ENCODE data around the gene RGP1. TPM values are rescaled to one million over a fixed set of nuclear protein-coding genes. Genes with fewer than 3 reads are reported as not detected.

RGP1 gene
- total RNA-seq, 1 experiment from 2014 or later = 13.8 TPM

GRCh38 chr9:35705372-35705771 is 43.7 kb upstream of the RGP1 start:
- Histone ChIP-seq H2AFZ (ENCODE audit: low read length) (no peak overlapping the region), H3K27me3 (ENCODE audit: low read length) (no peaks in the 10 kb centered on the region), H3K36me3 (ENCODE audit: low read depth, low read length) (peaks cover 63% of the 10 kb centered on the region), H3K9me2 (replicated peaks; ENCODE audit: low read length) (no peaks in the 10 kb centered on the region), H4K20me1 (ENCODE audit: low read length) (no peaks in the 10 kb centered on the region), H3K4me3 (ENCODE audit: low read length) (no peak overlapping the region), H3K9me3 (ENCODE audit: low read length) (no peaks in the 10 kb centered on the region), H3K27ac (ENCODE audit: low read length) (no peak overlapping the region), H3F3A (ENCODE audit: low read length, unreplicated experiment) (no peaks in the 10 kb centered on the region), H3K4me1 (ENCODE audit: insufficient read depth, low read length) (no peaks in the 10 kb centered on the region), H3K79me2 (ENCODE audit: low read length) (no peaks in the 10 kb centered on the region), H3K4me2 (ENCODE audit: low read length) (no peak overlapping the region), H3K9ac (ENCODE audit: low read length) (no peak overlapping the region)
- DNase-seq (no peak), ATAC-seq (no peak)
- CTCF ChIA-PET = no interaction called here
- intact Hi-C loops (cut with micrococcal nuclease) = no loop called here
- TF ChIP-seq EZH2phosphoT487 (IDR thresholded peaks at IDR 0.05; ENCODE audit: borderline replicate concordance, low read length) (no peak), EZH2 (IDR thresholded peaks at IDR 0.05; ENCODE audit: low read length, unreplicated experiment) (no peak)
- TF ChIP-seq, protein P1, sequence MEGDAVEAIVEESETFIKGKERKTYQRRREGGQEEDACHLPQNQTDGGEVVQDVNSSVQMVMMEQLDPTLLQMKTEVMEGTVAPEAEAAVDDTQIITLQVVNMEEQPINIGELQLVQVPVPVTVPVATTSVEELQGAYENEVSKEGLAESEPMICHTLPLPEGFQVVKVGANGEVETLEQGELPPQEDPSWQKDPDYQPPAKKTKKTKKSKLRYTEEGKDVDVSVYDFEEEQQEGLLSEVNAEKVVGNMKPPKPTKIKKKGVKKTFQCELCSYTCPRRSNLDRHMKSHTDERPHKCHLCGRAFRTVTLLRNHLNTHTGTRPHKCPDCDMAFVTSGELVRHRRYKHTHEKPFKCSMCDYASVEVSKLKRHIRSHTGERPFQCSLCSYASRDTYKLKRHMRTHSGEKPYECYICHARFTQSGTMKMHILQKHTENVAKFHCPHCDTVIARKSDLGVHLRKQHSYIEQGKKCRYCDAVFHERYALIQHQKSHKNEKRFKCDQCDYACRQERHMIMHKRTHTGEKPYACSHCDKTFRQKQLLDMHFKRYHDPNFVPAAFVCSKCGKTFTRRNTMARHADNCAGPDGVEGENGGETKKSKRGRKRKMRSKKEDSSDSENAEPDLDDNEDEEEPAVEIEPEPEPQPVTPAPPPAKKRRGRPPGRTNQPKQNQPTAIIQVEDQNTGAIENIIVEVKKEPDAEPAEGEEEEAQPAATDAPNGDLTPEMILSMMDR (conservative IDR thresholded peaks at IDR 0.05; ENCODE audit: low read depth, low read length) = no peak
- no TSS peak for BruUV-seq (replicated peaks)
- POLR2A ChIA-PET (ENCODE audit: unreplicated experiment) = no interaction called here

DNA sequence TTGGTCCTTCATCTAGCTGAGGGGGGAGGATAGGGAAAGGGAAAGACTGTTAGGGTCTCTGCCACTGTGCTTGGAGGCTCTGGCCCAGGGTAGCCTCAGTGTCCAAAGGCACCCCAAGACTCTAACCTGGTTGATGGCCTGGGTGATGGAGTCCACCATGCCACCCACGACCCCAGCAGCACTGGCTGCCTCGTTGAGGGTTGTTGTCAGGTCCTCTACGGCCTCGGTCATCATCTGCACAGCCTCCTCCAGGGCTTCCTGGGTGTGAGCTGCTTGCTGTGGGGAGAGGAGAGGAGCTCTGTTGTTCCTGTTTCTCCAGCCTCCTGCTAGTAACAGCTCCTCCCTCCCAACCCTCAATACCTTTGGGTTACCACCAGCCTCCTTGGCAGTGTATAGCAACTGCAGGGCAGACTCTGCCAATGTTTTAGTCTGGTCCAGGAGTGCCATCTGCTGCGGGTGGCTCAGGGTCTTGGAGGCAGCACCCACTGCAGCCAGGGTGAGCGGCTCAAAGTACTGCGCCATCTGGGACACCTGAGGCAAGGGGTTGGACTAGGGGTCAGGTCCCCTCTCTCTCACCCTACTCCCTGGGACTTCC is 43.2 kb upstream of the RGP1 start:
- Histone ChIP-seq H3K79me2 (ENCODE audit: low read length) (no peaks in the 10 kb centered on the region), H3K4me2 (ENCODE audit: low read length) (no peak overlapping the region), H3F3A (ENCODE audit: low read length, unreplicated experiment) (no peaks in the 10 kb centered on the region), H4K20me1 (ENCODE audit: low read length) (no peaks in the 10 kb centered on the region), H3K9ac (ENCODE audit: low read length) (no peak overlapping the region), H2AFZ (ENCODE audit: low read length) (no peak overlapping the region), H3K36me3 (ENCODE audit: low read depth, low read length) (peaks cover 61% of the 10 kb centered on the region), H3K9me3 (ENCODE audit: low read length) (no peaks in the 10 kb centered on the region), H3K9me2 (replicated peaks; ENCODE audit: low read length) (no peaks in the 10 kb centered on the region), H3K4me1 (ENCODE audit: insufficient read depth, low read length) (no peaks in the 10 kb centered on the region), H3K27ac (ENCODE audit: low read length) (no peak overlapping the region), H3K27me3 (ENCODE audit: low read length) (no peaks in the 10 kb centered on the region), H3K4me3 (ENCODE audit: low read length) (no peak overlapping the region)
- TSS peak; percentile 43 for BruUV-seq (replicated peaks)
- no peak for DNase-seq
- ChIA-PET POLR2A (ENCODE audit: unreplicated experiment) (no interaction called here), CTCF (no interaction called here)
- no peak for ATAC-seq
- TF ChIP-seq, protein P1 (conservative IDR thresholded peaks at IDR 0.05; ENCODE audit: low read depth, low read length) = no peak
- TF ChIP-seq EZH2 (IDR thresholded peaks at IDR 0.05; ENCODE audit: low read length, unreplicated experiment) (no peak), EZH2phosphoT487 (IDR thresholded peaks at IDR 0.05; ENCODE audit: borderline replicate concordance, low read length) (no peak)
- intact Hi-C loops (cut with micrococcal nuclease) = no loop called here

GRCh38 chr9:35706951-35707350 is 42.1 kb upstream of the RGP1 start:
- Histone ChIP-seq H2AFZ (ENCODE audit: low read length) (no peak overlapping the region), H3K4me1 (ENCODE audit: insufficient read depth, low read length) (no peaks in the 10 kb centered on the region), H3K4me3 (ENCODE audit: low read length) (no peak overlapping the region), H3K36me3 (ENCODE audit: low read depth, low read length) (peaks cover 56% of the 10 kb centered on the region), H3K9me3 (ENCODE audit: low read length) (no peaks in the 10 kb centered on the region), H3K27me3 (ENCODE audit: low read length) (no peaks in the 10 kb centered on the region), H3K79me2 (ENCODE audit: low read length) (no peaks in the 10 kb centered on the region), H3K4me2 (ENCODE audit: low read length) (no peak overlapping the region), H4K20me1 (ENCODE audit: low read length) (no peaks in the 10 kb centered on the region), H3K27ac (ENCODE audit: low read length) (no peak overlapping the region), H3K9ac (ENCODE audit: low read length) (no peak overlapping the region), H3K9me2 (replicated peaks; ENCODE audit: low read length) (no peaks in the 10 kb centered on the region), H3F3A (ENCODE audit: low read length, unreplicated experiment) (no peaks in the 10 kb centered on the region)
- ChIA-PET POLR2A (ENCODE audit: unreplicated experiment) (no interaction called here), CTCF (no interaction called here)
- no peak for ATAC-seq
- no TSS peak for BruUV-seq (replicated peaks)
- intact Hi-C loops (cut with micrococcal nuclease) = no loop called here
- TF ChIP-seq EZH2 (IDR thresholded peaks at IDR 0.05; ENCODE audit: low read length, unreplicated experiment) = no peak
- TF ChIP-seq, protein P1 (conservative IDR thresholded peaks at IDR 0.05; ENCODE audit: low read depth, low read length) = no peak
- no peak for TF ChIP-seq EZH2phosphoT487 (IDR thresholded peaks at IDR 0.05; ENCODE audit: borderline replicate concordance, low read length)
- DNase-seq = no peak

All from PC-3 (cell line).